ENCODE data around the gene TEX2.

TEX2 gene

DNA sequence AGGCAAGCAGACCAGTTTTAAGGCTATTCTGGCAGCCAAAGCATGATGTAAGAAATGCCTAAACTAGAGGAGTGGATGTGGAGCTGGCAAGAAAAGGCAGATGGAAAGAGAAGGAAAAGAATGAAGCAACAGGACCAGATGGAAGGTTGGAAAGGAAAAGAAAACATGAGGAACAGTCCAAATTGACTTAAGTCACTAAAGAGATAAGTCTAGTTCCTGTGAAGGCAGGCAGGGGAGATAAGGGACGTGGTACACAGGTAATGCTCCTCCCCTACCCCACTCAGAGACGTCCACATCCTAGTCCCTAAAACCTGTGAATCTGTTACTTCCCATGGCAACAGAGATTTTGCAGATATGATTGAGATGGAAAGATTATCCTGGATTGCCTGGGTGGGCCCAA is 43.5 kb downstream of the TEX2 start:
- H3K9ac ChIP-seq (ENCODE audit: low read length) = no peak overlapping the region
- no peak overlapping the region for H3K27ac ChIP-seq (ENCODE audit: low read depth, low read length)
- no peak overlapping the region for H3K4me2 ChIP-seq (ENCODE audit: low read depth, low read length, poor library complexity, severe bottlenecking)
- H3K79me2 ChIP-seq (ENCODE audit: insufficient read depth, low read length) = no peaks in the 10 kb centered on the region
- TF ChIP-seq, protein P1, sequence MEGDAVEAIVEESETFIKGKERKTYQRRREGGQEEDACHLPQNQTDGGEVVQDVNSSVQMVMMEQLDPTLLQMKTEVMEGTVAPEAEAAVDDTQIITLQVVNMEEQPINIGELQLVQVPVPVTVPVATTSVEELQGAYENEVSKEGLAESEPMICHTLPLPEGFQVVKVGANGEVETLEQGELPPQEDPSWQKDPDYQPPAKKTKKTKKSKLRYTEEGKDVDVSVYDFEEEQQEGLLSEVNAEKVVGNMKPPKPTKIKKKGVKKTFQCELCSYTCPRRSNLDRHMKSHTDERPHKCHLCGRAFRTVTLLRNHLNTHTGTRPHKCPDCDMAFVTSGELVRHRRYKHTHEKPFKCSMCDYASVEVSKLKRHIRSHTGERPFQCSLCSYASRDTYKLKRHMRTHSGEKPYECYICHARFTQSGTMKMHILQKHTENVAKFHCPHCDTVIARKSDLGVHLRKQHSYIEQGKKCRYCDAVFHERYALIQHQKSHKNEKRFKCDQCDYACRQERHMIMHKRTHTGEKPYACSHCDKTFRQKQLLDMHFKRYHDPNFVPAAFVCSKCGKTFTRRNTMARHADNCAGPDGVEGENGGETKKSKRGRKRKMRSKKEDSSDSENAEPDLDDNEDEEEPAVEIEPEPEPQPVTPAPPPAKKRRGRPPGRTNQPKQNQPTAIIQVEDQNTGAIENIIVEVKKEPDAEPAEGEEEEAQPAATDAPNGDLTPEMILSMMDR (IDR thresholded peaks at IDR 0.05; ENCODE audit: insufficient read depth, low read length, poor library complexity, severe bottlenecking) = no peak
- no peak for TF ChIP-seq EZH2phosphoT487 (conservative IDR thresholded peaks at IDR 0.05; ENCODE audit: low read length)
- H4K20me1 ChIP-seq (ENCODE audit: low read depth, low read length) = no peaks in the 10 kb centered on the region
- H2AFZ ChIP-seq (ENCODE audit: low read depth, low read length, severe bottlenecking) = no peak overlapping the region
- H3K4me3 ChIP-seq (ENCODE audit: insufficient read depth, low read length, poor library complexity, severe bottlenecking) = no peak overlapping the region
- H3F3A ChIP-seq (ENCODE audit: insufficient read depth) = no peaks in the 10 kb centered on the region
- H3K36me3 ChIP-seq (ENCODE audit: low read length) = no peaks in the 10 kb centered on the region
- H3K27me3 ChIP-seq (ENCODE audit: low read length) = no peaks in the 10 kb centered on the region
- H3K9me2 ChIP-seq (replicated peaks; ENCODE audit: insufficient read depth, low read length) = no peaks in the 10 kb centered on the region
- no peaks in the 10 kb centered on the region for H3K9me3 ChIP-seq (ENCODE audit: insufficient read depth, low read length)

- Histone ChIP-seq H3K9me3 (ENCODE audit: insufficient read depth, low read length) (no peaks in the 10 kb centered on the region), H3K27ac (ENCODE audit: low read depth, low read length) (no peak overlapping the region), H3K27me3 (ENCODE audit: low read length) (no peaks in the 10 kb centered on the region), H4K20me1 (ENCODE audit: low read depth, low read length) (no peaks in the 10 kb centered on the region), H3K36me3 (ENCODE audit: low read length) (no peaks in the 10 kb centered on the region), H3F3A (ENCODE audit: insufficient read depth) (no peaks in the 10 kb centered on the region), H3K9ac (ENCODE audit: low read length) (no peak overlapping the region), H3K9me2 (replicated peaks; ENCODE audit: insufficient read depth, low read length) (no peaks in the 10 kb centered on the region), H3K4me2 (ENCODE audit: low read depth, low read length, poor library complexity, severe bottlenecking) (no peak overlapping the region), H3K4me3 (ENCODE audit: insufficient read depth, low read length, poor library complexity, severe bottlenecking) (no peak overlapping the region), H3K79me2 (ENCODE audit: insufficient read depth, low read length) (no peaks in the 10 kb centered on the region), H2AFZ (ENCODE audit: low read depth, low read length, severe bottlenecking) (no peak overlapping the region)
- TF ChIP-seq EZH2phosphoT487 (conservative IDR thresholded peaks at IDR 0.05; ENCODE audit: low read length) = no peak
- TF ChIP-seq, protein P1 (IDR thresholded peaks at IDR 0.05; ENCODE audit: insufficient read depth, low read length, poor library complexity, severe bottlenecking) = no peak
Measured at GRCh38 chr17:64218066-64218465, 45.0 kb downstream of the TEX2 start.

DNA sequence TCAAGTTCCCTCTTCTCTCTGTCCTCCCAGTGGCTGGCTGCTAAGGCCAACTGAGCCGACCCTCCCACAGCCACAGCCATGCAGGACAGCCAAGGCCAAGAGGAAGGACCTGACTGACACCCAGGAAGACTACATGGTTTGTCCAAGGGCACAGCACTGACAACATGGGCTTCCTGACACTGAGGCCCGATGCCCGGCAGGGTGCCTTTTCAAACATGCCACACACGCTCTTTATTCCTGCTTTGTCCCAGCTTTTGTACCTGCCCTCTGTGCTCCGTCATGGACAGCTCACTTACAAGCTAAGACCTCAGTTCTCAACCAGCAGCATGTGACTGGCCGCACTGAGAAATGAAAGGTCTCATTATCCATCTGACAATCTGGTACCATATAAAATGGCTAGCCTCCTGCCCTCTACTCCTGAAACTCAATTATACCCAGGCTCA is 45.8 kb downstream of the TEX2 start:
- Histone ChIP-seq H3K27me3 (ENCODE audit: low read length) (no peaks in the 10 kb centered on the region), H4K20me1 (ENCODE audit: low read depth, low read length) (no peaks in the 10 kb centered on the region), H3K4me2 (ENCODE audit: low read depth, low read length, poor library complexity, severe bottlenecking) (no peak overlapping the region), H3K4me3 (ENCODE audit: insufficient read depth, low read length, poor library complexity, severe bottlenecking) (no peak overlapping the region), H3K9me2 (replicated peaks; ENCODE audit: insufficient read depth, low read length) (no peaks in the 10 kb centered on the region), H3K36me3 (ENCODE audit: low read length) (no peaks in the 10 kb centered on the region), H2AFZ (ENCODE audit: low read depth, low read length, severe bottlenecking) (no peak overlapping the region), H3K27ac (ENCODE audit: low read depth, low read length) (no peak overlapping the region), H3F3A (ENCODE audit: insufficient read depth) (no peaks in the 10 kb centered on the region), H3K9ac (ENCODE audit: low read length) (no peak overlapping the region), H3K79me2 (ENCODE audit: insufficient read depth, low read length) (no peaks in the 10 kb centered on the region), H3K9me3 (ENCODE audit: insufficient read depth, low read length) (no peaks in the 10 kb centered on the region)
- TF ChIP-seq, protein P1 (IDR thresholded peaks at IDR 0.05; ENCODE audit: insufficient read depth, low read length, poor library complexity, severe bottlenecking) = no peak
- TF ChIP-seq EZH2phosphoT487 (conservative IDR thresholded peaks at IDR 0.05; ENCODE audit: low read length) = no peak

Measured in SU-DHL-6 (cell line).